K562 (cell line): ENCODE results near the gene APOC1. TPM values are rescaled to one million over a fixed set of nuclear protein-coding genes. Genes with fewer than 3 reads are reported as not detected.

Experiments used
- CHCHD3 ChIP-seq: fragments of 250-450 bp; sonication (Bioruptor Pico); IDR thresholded peaks from 2 replicates; pipeline ENCODE4 v2.1.2; 2022; ENCODE audit warnings: mild to moderate bottlenecking
- ELK1 ChIP-seq: sonication (generic); formaldehyde crosslinking; IDR thresholded peaks from 2 replicates; pipeline ENCODE4 v1.8.1; 2022; ENCODE audit warnings: missing genetic modification reagents
- FOXA1 ChIP-seq: fragments of 450-650 bp; IDR thresholded peaks from 2 replicates; pipeline ENCODE4 v1.6.1; 2016; ENCODE audit warnings: mild to moderate bottlenecking, borderline replicate concordance
- ILF3 ChIP-seq: fragments of 450-650 bp; IDR thresholded peaks from 2 replicates; pipeline ENCODE4 v1.6.1; 2018; ENCODE audit warnings: antibody characterized with exemption, mild to moderate bottlenecking, moderate library complexity, borderline replicate concordance
- KDM4B ChIP-seq, 2 experiments: fragments of 450-650 bp in 1 of 2; sonication (generic) in 1 of 2; IDR thresholded peaks; 2 replicates each; pipeline ENCODE4 v1.6.1; 2016 to 2017; ENCODE audit warnings: borderline replicate concordance in 2 of 2, antibody characterized with exemption in 1 of 2, low read depth in 1 of 2, mild to moderate bottlenecking in 1 of 2
- MIER1 ChIP-seq: fragments of 450-650 bp; IDR thresholded peaks from 2 replicates; pipeline ENCODE4 v1.6.1; 2016; ENCODE audit warnings: antibody characterized with exemption, mild to moderate bottlenecking, low read depth
- MYBL2 ChIP-seq, 2 experiments: fragments of 450-650 bp in 1 of 2; sonication (generic) in 1 of 2; formaldehyde crosslinking in 1 of 2; IDR thresholded peaks; 2 replicates each; pipeline versions ENCODE4 v1.6.1 to v1.8.1; 2017 to 2022; ENCODE audit warnings: borderline replicate concordance in 1 of 2, inconsistent platforms in 1 of 2, low read depth in 1 of 2, mild to moderate bottlenecking in 1 of 2, missing genetic modification reagents in 1 of 2, moderate library complexity in 1 of 2
- MYC ChIP-seq, 2 experiments: fragments of 250-450 bp in 1 of 2; sonication (Bioruptor Pico) in 1 of 2; IDR thresholded peaks; 2 replicates each; pipeline versions ENCODE4 v1.5.1 to v1.6.1; 2012 to 2021; ENCODE audit warnings: low read depth in 2 of 2, borderline replicate concordance in 1 of 2, improper control_type of control experiment in 1 of 2, low read length in 1 of 2, mild to moderate bottlenecking in 1 of 2, moderate library complexity in 1 of 2
- NR2F6 ChIP-seq: fragments of 450-650 bp; formaldehyde crosslinking; IDR thresholded peaks from 2 replicates; pipeline ENCODE4 v1.4.0; 2020; ENCODE audit warnings: mild to moderate bottlenecking
- RAD51 ChIP-seq: fragments of 450-650 bp; IDR thresholded peaks from 2 replicates; pipeline ENCODE4 v1.7.1; 2016; ENCODE audit warnings: low read depth, mild to moderate bottlenecking, borderline replicate concordance
- RBM14 ChIP-seq: fragments of 200-400 bp; formaldehyde crosslinking; IDR thresholded peaks from 2 replicates; pipeline ENCODE4 v1.6.1; 2018; ENCODE audit warnings: low read depth, mild to moderate bottlenecking, low read length, moderate library complexity, borderline replicate concordance; ENCODE audit not compliant: insufficient read depth
- SLC30A9 ChIP-seq: fragments of 250-450 bp; sonication (Bioruptor Pico); IDR thresholded peaks from 2 replicates; pipeline ENCODE4 v1.8.0; 2022; ENCODE audit warnings: mild to moderate bottlenecking, moderate library complexity
- TAF1 ChIP-seq: IDR thresholded peaks from 2 replicates; pipeline ENCODE4 v1.6.1; 2011; ENCODE audit warnings: mild to moderate bottlenecking, low read length, moderate library complexity; ENCODE audit not compliant: insufficient read depth, control insufficient read depth, severe bottlenecking; ENCODE audit errors: extremely low read depth
- YY1 ChIP-seq, 3 experiments: IDR thresholded peaks; 2 replicates each; pipeline ENCODE4 v1.6.1; 2011; ENCODE audit warnings: low read length in 2 of 3, mild to moderate bottlenecking in 2 of 3, moderate library complexity in 2 of 3, borderline replicate concordance in 1 of 3, control low read depth in 1 of 3, low read depth in 1 of 3; ENCODE audit not compliant: insufficient read depth in 3 of 3, insufficient replicate concordance in 2 of 3, control insufficient read depth in 1 of 3, insufficient read length in 1 of 3; ENCODE audit errors: extremely low read depth in 1 of 3
- ZC3H8 ChIP-seq: fragments of 450-650 bp; IDR thresholded peaks from 2 replicates; pipeline ENCODE4 v1.6.1; 2017
- ZNF12 ChIP-seq: sonication (generic); formaldehyde crosslinking; IDR thresholded peaks from 2 replicates; pipeline ENCODE4 v1.4.0; 2020; ENCODE audit warnings: mild to moderate bottlenecking, missing genetic modification reagents
- ZNF583 ChIP-seq: fragments of 250-450 bp; sonication (Bioruptor Pico); IDR thresholded peaks from 2 replicates; pipeline ENCODE4 v1.4.0; 2020
- polyA plus RNA-seq, 8 experiments: library from polyadenylated mRNA; depleted of rRNA in 4 of 8; stranded (reverse) in 5 of 8; unstranded in 3 of 8; fragments of >200 nt; fragmentation: Nextera tagmentation in 2 of 8; fragmentation: Illumina TruSeq in 1 of 8; extraction: Ambion mirVana in 2 of 8; extraction: Trizol in 1 of 8; gene quantifications; 2 replicates each; pipeline versions ENCODE4 v1.2.1 to v1.2.3, GENCODE V29; 2011 to 2014; ENCODE audit warnings: inconsistent platforms in 1 of 8, missing spikeins in 1 of 8
- total RNA-seq, 7 experiments: library from RNA; depleted of rRNA in 6 of 7; stranded (reverse); fragments of >200 nt in 6 of 7; fragmentation: Illumina TruSeq in 2 of 7; extraction: Trizol in 2 of 7; gene quantifications; 2 replicates each; pipeline versions ENCODE4 v1.2.1 to v1.2.3, GENCODE V29; 2011 to 2021; ENCODE audit warnings: low replicate concordance in 1 of 7
- TF ChIP-seq, protein P1 (sequence below): fragments of 450-650 bp; IDR thresholded peaks from 2 replicates; pipeline ENCODE4 v1.6.1; 2016; ENCODE audit warnings: mild to moderate bottlenecking
- TF ChIP-seq, protein P2 (sequence below): fragments of 250-450 bp; sonication (Bioruptor Pico); IDR thresholded peaks from 2 replicates; pipeline ENCODE4 v1.5.0; 2021

The APOC1 gene
- total and polyA plus RNA-seq, 9 of the 15 experiments (the other 6 are each of a cell fraction or from before 2014, with no cell fraction given) = 115 to 408 (median 220) TPM

- TF ChIP-seq ILF3 (no peak), KDM4B (IDR thresholded peaks at IDR 0.05; ENCODE audit: borderline replicate concordance in 2 of 2, low read depth in 1 of 2) (peak in 1 of 2 experiments; percentile 24; a peak in 1 of 4 replicates), FOXA1 (no peak), ZC3H8 (no peak), SLC30A9 (no peak), CHCHD3 (no peak), ELK1 (CRISPR knock-in tag) (no peak), YY1 (IDR thresholded peaks at IDR 0.05; ENCODE audit: borderline replicate concordance in 1 of 3, control insufficient read depth in 1 of 3, extremely low read depth in 1 of 3, insufficient read depth in 3 of 3, insufficient read length in 1 of 3, insufficient replicate concordance in 2 of 3, low read depth in 1 of 3, low read length in 2 of 3) (peak in 1 of 3 experiments; percentile 16), RBM14 (no peak), MIER1 (no peak), ZNF12 (no peak), ZNF583 (CRISPR knock-in tag) (no peak), TAF1 (no peak), MYBL2 (IDR thresholded peaks at IDR 0.05; ENCODE audit: low read depth) (no peak), MYBL2 (CRISPR knock-in tag; IDR thresholded peaks at IDR 0.05; ENCODE audit: borderline replicate concordance) (no peak), MYC (IDR thresholded peaks at IDR 0.05; ENCODE audit: low read depth, low read length) (0 out of 2 replicates have a peak, but pooled peaks have one; percentile 44), MYC (CRISPR knock-in tag; IDR thresholded peaks at IDR 0.05; ENCODE audit: borderline replicate concordance, low read depth) (no peak; the same call in 1 of the 2 replicates), RAD51 (no peak), NR2F6 (CRISPR knock-in tag) (no peak)
- TF ChIP-seq, protein P1, sequence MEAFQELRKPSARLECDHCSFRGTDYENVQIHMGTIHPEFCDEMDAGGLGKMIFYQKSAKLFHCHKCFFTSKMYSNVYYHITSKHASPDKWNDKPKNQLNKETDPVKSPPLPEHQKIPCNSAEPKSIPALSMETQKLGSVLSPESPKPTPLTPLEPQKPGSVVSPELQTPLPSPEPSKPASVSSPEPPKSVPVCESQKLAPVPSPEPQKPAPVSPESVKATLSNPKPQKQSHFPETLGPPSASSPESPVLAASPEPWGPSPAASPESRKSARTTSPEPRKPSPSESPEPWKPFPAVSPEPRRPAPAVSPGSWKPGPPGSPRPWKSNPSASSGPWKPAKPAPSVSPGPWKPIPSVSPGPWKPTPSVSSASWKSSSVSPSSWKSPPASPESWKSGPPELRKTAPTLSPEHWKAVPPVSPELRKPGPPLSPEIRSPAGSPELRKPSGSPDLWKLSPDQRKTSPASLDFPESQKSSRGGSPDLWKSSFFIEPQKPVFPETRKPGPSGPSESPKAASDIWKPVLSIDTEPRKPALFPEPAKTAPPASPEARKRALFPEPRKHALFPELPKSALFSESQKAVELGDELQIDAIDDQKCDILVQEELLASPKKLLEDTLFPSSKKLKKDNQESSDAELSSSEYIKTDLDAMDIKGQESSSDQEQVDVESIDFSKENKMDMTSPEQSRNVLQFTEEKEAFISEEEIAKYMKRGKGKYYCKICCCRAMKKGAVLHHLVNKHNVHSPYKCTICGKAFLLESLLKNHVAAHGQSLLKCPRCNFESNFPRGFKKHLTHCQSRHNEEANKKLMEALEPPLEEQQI = no peak
- TF ChIP-seq, protein P2, sequence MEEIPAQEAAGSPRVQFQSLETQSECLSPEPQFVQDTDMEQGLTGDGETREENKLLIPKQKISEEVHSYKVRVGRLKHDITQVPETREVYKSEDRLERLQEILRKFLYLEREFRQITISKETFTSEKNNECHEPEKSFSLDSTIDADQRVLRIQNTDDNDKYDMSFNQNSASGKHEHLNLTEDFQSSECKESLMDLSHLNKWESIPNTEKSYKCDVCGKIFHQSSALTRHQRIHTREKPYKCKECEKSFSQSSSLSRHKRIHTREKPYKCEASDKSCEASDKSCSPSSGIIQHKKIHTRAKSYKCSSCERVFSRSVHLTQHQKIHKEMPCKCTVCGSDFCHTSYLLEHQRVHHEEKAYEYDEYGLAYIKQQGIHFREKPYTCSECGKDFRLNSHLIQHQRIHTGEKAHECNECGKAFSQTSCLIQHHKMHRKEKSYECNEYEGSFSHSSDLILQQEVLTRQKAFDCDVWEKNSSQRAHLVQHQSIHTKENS (CRISPR knock-in tag) = no peak
Observed at GRCh38 chr19:44903602-44904425, 10.6 kb upstream of the APOC1 start (continued).
